ENCODE data around the gene HNRNPC.

HNRNPC gene

GRCh38 chr14:21302013-21302835, 33.0 kb upstream of the HNRNPC start:
- TF ChIP-seq CTCF (IDR thresholded peaks at IDR 0.05; ENCODE audit: borderline replicate concordance, extremely low read depth, low read length, poor library complexity, severe bottlenecking): no peak
- no peak for TF ChIP-seq EZH2 (IDR thresholded peaks at IDR 0.05; ENCODE audit: borderline replicate concordance, low read depth, low read length, severe bottlenecking)
- no peaks in the 10 kb centered on the region for H3K36me3 ChIP-seq (ENCODE audit: insufficient read depth, low read length)
- H3K9ac ChIP-seq (ENCODE audit: low read depth, low read length): no peak overlapping the region
- no peak for ATAC-seq (ENCODE audit: insufficient read depth, low read depth)
- H3K9me3 ChIP-seq (ENCODE audit: insufficient read depth, low read length, severe bottlenecking): no peaks in the 10 kb centered on the region
- H3K27me3 ChIP-seq (ENCODE audit: insufficient read depth, low read length, poor library complexity): peaks cover 3% of the 10 kb centered on the region
- H3K79me2 ChIP-seq (ENCODE audit: insufficient read depth, low read length): no peaks in the 10 kb centered on the region
- H3K4me2 ChIP-seq (ENCODE audit: insufficient read depth, low read length): no peak overlapping the region
- H3K4me1 ChIP-seq (ENCODE audit: insufficient read depth, low read length): no peaks in the 10 kb centered on the region
- no peak overlapping the region for H3K4me3 ChIP-seq (ENCODE audit: low read depth in 1 of 2, low read length in 2 of 2)
- H3K27ac ChIP-seq (ENCODE audit: low read length): no peak overlapping the region
- no peak overlapping the region for H2AFZ ChIP-seq (ENCODE audit: low read depth, low read length)
- no peaks in the 10 kb centered on the region for H4K20me1 ChIP-seq (ENCODE audit: insufficient read depth, low read length)
- no peak for DNase-seq

- Histone ChIP-seq H3K9me3 (ENCODE audit: insufficient read depth, low read length, severe bottlenecking) (no peaks in the 10 kb centered on the region), H2AFZ (ENCODE audit: low read depth, low read length) (no peak overlapping the region), H4K20me1 (ENCODE audit: insufficient read depth, low read length) (no peaks in the 10 kb centered on the region), H3K27ac (ENCODE audit: low read length) (no peak overlapping the region), H3K4me1 (ENCODE audit: insufficient read depth, low read length) (no peaks in the 10 kb centered on the region), H3K4me3 (ENCODE audit: low read depth in 1 of 2, low read length in 2 of 2) (no peak overlapping the region), H3K27me3 (ENCODE audit: insufficient read depth, low read length, poor library complexity) (peaks cover 3% of the 10 kb centered on the region), H3K4me2 (ENCODE audit: insufficient read depth, low read length) (no peak overlapping the region), H3K79me2 (ENCODE audit: insufficient read depth, low read length) (no peaks in the 10 kb centered on the region), H3K9ac (ENCODE audit: low read depth, low read length) (no peak overlapping the region), H3K36me3 (ENCODE audit: insufficient read depth, low read length) (no peaks in the 10 kb centered on the region)
- TF ChIP-seq CTCF (IDR thresholded peaks at IDR 0.05; ENCODE audit: borderline replicate concordance, extremely low read depth, low read length, poor library complexity, severe bottlenecking): no peak
- TF ChIP-seq EZH2 (IDR thresholded peaks at IDR 0.05; ENCODE audit: borderline replicate concordance, low read depth, low read length, severe bottlenecking): no peak
- DNase-seq (no peak), ATAC-seq (ENCODE audit: insufficient read depth, low read depth) (no peak)
Measured at GRCh38 chr14:21300892-21301291, 31.6 kb upstream of the HNRNPC start.

- Histone ChIP-seq H3K27ac (ENCODE audit: low read length) (no peak overlapping the region), H3K79me2 (ENCODE audit: insufficient read depth, low read length) (no peaks in the 10 kb centered on the region), H3K27me3 (ENCODE audit: insufficient read depth, low read length, poor library complexity) (peaks cover 3% of the 10 kb centered on the region), H2AFZ (ENCODE audit: low read depth, low read length) (no peak overlapping the region), H3K9ac (ENCODE audit: low read depth, low read length) (no peak overlapping the region), H3K36me3 (ENCODE audit: insufficient read depth, low read length) (no peaks in the 10 kb centered on the region), H3K9me3 (ENCODE audit: insufficient read depth, low read length, severe bottlenecking) (no peaks in the 10 kb centered on the region), H3K4me1 (ENCODE audit: insufficient read depth, low read length) (no peaks in the 10 kb centered on the region), H4K20me1 (ENCODE audit: insufficient read depth, low read length) (no peaks in the 10 kb centered on the region), H3K4me3 (ENCODE audit: low read depth in 1 of 2, low read length in 2 of 2) (no peak overlapping the region), H3K4me2 (ENCODE audit: insufficient read depth, low read length) (no peak overlapping the region)
- ATAC-seq (ENCODE audit: insufficient read depth, low read depth): peak; percentile 50; the same call in 2 of the 3 replicates
- DNase-seq: peak; percentile 19
- TF ChIP-seq CTCF (IDR thresholded peaks at IDR 0.05; ENCODE audit: borderline replicate concordance, extremely low read depth, low read length, poor library complexity, severe bottlenecking) (no peak), EZH2 (IDR thresholded peaks at IDR 0.05; ENCODE audit: borderline replicate concordance, low read depth, low read length, severe bottlenecking) (no peak)
Measured at GRCh38 chr14:21299562-21300130, 30.4 kb upstream of the HNRNPC start.

Measured in DND-41 (cell line).